Ovary (tissue), 9 donors: ENCODE data around the gene UBE3D. TPM values are rescaled to one million over a fixed set of nuclear protein-coding genes. Genes with fewer than 3 reads are reported as not detected.

Experiments used
- DNase-seq, 5 donors: peaks; one replicate each; pipeline ENCODE4 v3.0.0-alpha.2; 2019 to 2020
- H3K27ac ChIP-seq, 2 donors: fragments of 200-600 bp; one replicate each; pipeline versions ENCODE4 v1.5.1 to v1.8.0; 2019 to 2022
- H3K27me3 ChIP-seq: fragments of 200-600 bp; one replicate; pipeline ENCODE4 v1.8.0; 2022
- H3K36me3 ChIP-seq: fragments of 200-600 bp; sonication (generic); one replicate; pipeline ENCODE4 v1.5.1; 2019
- H3K4me1 ChIP-seq: one replicate; pipeline ENCODE4 v1.8.1; 2013; ENCODE audit warnings: mild to moderate bottlenecking, moderate library complexity; ENCODE audit not compliant: insufficient read depth
- H3K4me3 ChIP-seq: fragments of 200-600 bp; sonication (generic); one replicate; pipeline ENCODE4 v1.5.1; 2017
- H3K9me3 ChIP-seq, 2 donors: fragments of 200-600 bp in 1 of 2; sonication (generic) in 1 of 2; one replicate each; pipeline versions ENCODE4 v1.5.1 to v1.8.1; 2013 to 2019; ENCODE audit warnings: mild to moderate bottlenecking in 1 of 2, moderate library complexity in 1 of 2
- CTCF ChIP-seq, 3 donors: fragments of 450-650 bp in 2 of 3; fragments of 200-600 bp in 1 of 3; IDR thresholded peaks; one replicate each; pipeline versions ENCODE4 v1.5.1 to v1.8.0; 2016 to 2022; ENCODE audit warnings: antibody characterized with exemption in 3 of 3, mild to moderate bottlenecking in 1 of 3
- EP300 ChIP-seq: sonication (generic); formaldehyde crosslinking; IDR thresholded peaks from one replicate; pipeline ENCODE4 v1.6.1; 2017; ENCODE audit warnings: antibody characterized with exemption
- POLR2A ChIP-seq: fragments of 450-650 bp; IDR thresholded peaks from one replicate; pipeline ENCODE4 v1.6.1; 2017; ENCODE audit warnings: antibody characterized with exemption, mild to moderate bottlenecking, moderate library complexity
- WGBS, 3 donors: extraction: QIAGEN DNeasy Blood & Tissue Kit in 1 of 3; methylation state at CpG; one replicate each; pipeline versions ENCODE4 v1.1.5 to v1.1.7; 2013 to 2017; 5-methylcytosine and 5-hydroxymethylcytosine counted together
- intact Hi-C, 4 donors: fragments of 100-400 bp; cut with DNase I; formaldehyde crosslinking; loops; one replicate each; pipeline versions ENCODE4 v1.11.0 to v1.15.1; 2022 to 2023
- polyA plus RNA-seq, 2 donors: library from polyadenylated mRNA; stranded (reverse); fragments of 200-250 nt in 1 of 2; fragments of 350-450 nt in 1 of 2; fragmentation: Illumina TruSeq in 1 of 2; extraction: RNeasy Lipid Tissue Mini Kit (QIAGEN cat#74804) in 1 of 2; gene quantifications; one replicate each; pipeline ENCODE4 v1.2.3, GENCODE V29; 2013 to 2014
- total RNA-seq, 7 donors: library from RNA; depleted of rRNA in 2 of 7; stranded (reverse); fragments of >200 nt in 2 of 7; fragmentation: NEBNext Ultra II Directional in 3 of 7; extraction: Animal tissue kit (Norgen Biotek cat#: 25700) in 3 of 7; gene quantifications; one replicate each; pipeline versions ENCODE4 v1.1.0 to v1.2.4, GENCODE V29; 2016 to 2023
- donor health status: DM: no; HTN: no; CAD: no; lungs with moderate emphysema.
- donor health status: DM: no; HTN: no; CAD: no.
- donor health status: Bipolar disorder and iron deficiency.
- donor health status: DM: yes; HTN: yes; CAD: no.
- donor health status: DM: no; HTN: no; CAD: no.
- donor health status: DM: yes; HTN: yes; CAD: no.

Gene UBE3D
- total and polyA plus RNA-seq, 9 donors, result 3.3 to 13.1 (median 5.9) TPM

GRCh38 chr6:82915666-82916065 lies 150.0 kb downstream of the UBE3D start:
- H3K4me3 ChIP-seq, result no peak overlapping the region
- no peaks in the 10 kb centered on the region for H3K36me3 ChIP-seq
- TF ChIP-seq CTCF (IDR thresholded peaks at IDR 0.05) (no peak), EP300 (no peak), POLR2A (no peak)
- intact Hi-C loops, result no loop called here
- H3K4me1 ChIP-seq, result no peaks in the 10 kb centered on the region
- DNase-seq, result no peak
- H3K27ac ChIP-seq, result no peak overlapping the region
- H3K27me3 ChIP-seq, result no peaks in the 10 kb centered on the region
- H3K9me3 ChIP-seq, result no peaks in the 10 kb centered on the region

- Histone ChIP-seq H3K27me3 (no peaks in the 10 kb centered on the region), H3K27ac (no peak overlapping the region), H3K4me3 (no peak overlapping the region), H3K4me1 (no peaks in the 10 kb centered on the region), H3K36me3 (no peaks in the 10 kb centered on the region), H3K9me3 (no peaks in the 10 kb centered on the region)
- intact Hi-C loops, result no loop called here
- TF ChIP-seq CTCF (IDR thresholded peaks at IDR 0.05), result no peak
- TF ChIP-seq EP300, result no peak
- no peak for TF ChIP-seq POLR2A
- no peak for DNase-seq
- 89 to 94% (median 93%) methylated on average over 4 of the region's 4 CpGs for WGBS, 3 donors
Measured at GRCh38 chr6:82914511-82914910, 151.1 kb downstream of the UBE3D start.

- TF ChIP-seq POLR2A, result no peak
- DNase-seq, result no peak
- no peak overlapping the region for H3K4me3 ChIP-seq
- no peak overlapping the region for H3K27ac ChIP-seq
- intact Hi-C loops, result no loop called here
- no peaks in the 10 kb centered on the region for H3K27me3 ChIP-seq
- no peaks in the 10 kb centered on the region for H3K9me3 ChIP-seq
- H3K4me1 ChIP-seq, result no peaks in the 10 kb centered on the region
- H3K36me3 ChIP-seq, result no peaks in the 10 kb centered on the region
Measured at GRCh38 chr6:82910820-82911219, 154.8 kb downstream of the UBE3D start.

GRCh38 chr6:82910395-82910794 lies 155.2 kb downstream of the UBE3D start:
- intact Hi-C loops, result no loop called here
- Histone ChIP-seq H3K9me3 (no peaks in the 10 kb centered on the region), H3K4me1 (no peaks in the 10 kb centered on the region), H3K4me3 (no peak overlapping the region), H3K27ac (no peak overlapping the region), H3K36me3 (no peaks in the 10 kb centered on the region), H3K27me3 (no peaks in the 10 kb centered on the region)
- TF ChIP-seq CTCF (IDR thresholded peaks at IDR 0.05) (no peak), POLR2A (no peak), EP300 (no peak)
- 84 to 94% (median 89%) methylated on average over 1 of the region's 1 CpG for WGBS, 3 donors
- DNase-seq, result no peak

GRCh38 chr6:82909551-82909950 lies 156.1 kb downstream of the UBE3D start:
- no peak for DNase-seq
- H3K27me3 ChIP-seq, result no peaks in the 10 kb centered on the region
- no peak overlapping the region for H3K4me3 ChIP-seq
- no peaks in the 10 kb centered on the region for H3K9me3 ChIP-seq
- no peaks in the 10 kb centered on the region for H3K4me1 ChIP-seq
- 92 to 95% (median 94%) methylated on average over 3 of the region's 3 CpGs for WGBS, 3 donors
- H3K36me3 ChIP-seq, result no peaks in the 10 kb centered on the region
- no peak for TF ChIP-seq POLR2A
- TF ChIP-seq EP300, result no peak
- no peak for TF ChIP-seq CTCF (IDR thresholded peaks at IDR 0.05)
- no peak overlapping the region for H3K27ac ChIP-seq
- intact Hi-C loops, result no loop called here
